ENCODE results near the gene NKTR.

The NKTR gene

GRCh38 chr3:42640771-42641370 is 40.4 kb downstream of the NKTR start:
- peaks cover 94% of the 10 kb centered on the region for H3K36me3 ChIP-seq (ENCODE audit: insufficient read depth, low read length)
- H3K4me1 ChIP-seq (ENCODE audit: insufficient read depth, low read length), result no peaks in the 10 kb centered on the region
- H3K4me3 ChIP-seq (ENCODE audit: low read length), result no peak overlapping the region
- no peaks in the 10 kb centered on the region for H3K9me3 ChIP-seq (ENCODE audit: low read length)
- H3K27me3 ChIP-seq (ENCODE audit: insufficient read depth, low read length), result no peaks in the 10 kb centered on the region
- H2AFZ ChIP-seq (ENCODE audit: low read depth, low read length), result no peak overlapping the region

- Histone ChIP-seq H2AFZ (ENCODE audit: low read depth, low read length) (no peak overlapping the region), H3K27me3 (ENCODE audit: insufficient read depth, low read length) (no peaks in the 10 kb centered on the region), H3K9me3 (ENCODE audit: low read length) (no peaks in the 10 kb centered on the region), H3K4me1 (ENCODE audit: insufficient read depth, low read length) (peaks cover 14% of the 10 kb centered on the region), H3K36me3 (ENCODE audit: insufficient read depth, low read length) (peaks cover 50% of the 10 kb centered on the region), H3K4me3 (ENCODE audit: low read length) (no peak overlapping the region)
Measured at GRCh38 chr3:42647821-42648459, 47.5 kb downstream of the NKTR start.

GRCh38 chr3:42649006-42649405 is 48.5 kb downstream of the NKTR start:
- Histone ChIP-seq H3K4me1 (ENCODE audit: insufficient read depth, low read length) (peaks cover 24% of the 10 kb centered on the region), H3K4me3 (ENCODE audit: low read length) (no peak overlapping the region), H2AFZ (ENCODE audit: low read depth, low read length) (no peak overlapping the region), H3K27me3 (ENCODE audit: insufficient read depth, low read length) (no peaks in the 10 kb centered on the region), H3K9me3 (ENCODE audit: low read length) (no peaks in the 10 kb centered on the region), H3K36me3 (ENCODE audit: insufficient read depth, low read length) (peaks cover 39% of the 10 kb centered on the region)

- H3K4me1 ChIP-seq (ENCODE audit: insufficient read depth, low read length), result peaks cover 25% of the 10 kb centered on the region
- H3K9me3 ChIP-seq (ENCODE audit: low read length), result no peaks in the 10 kb centered on the region
- no peak overlapping the region for H2AFZ ChIP-seq (ENCODE audit: low read depth, low read length)
- no peak overlapping the region for H3K4me3 ChIP-seq (ENCODE audit: low read length)
- peaks cover 33% of the 10 kb centered on the region for H3K36me3 ChIP-seq (ENCODE audit: insufficient read depth, low read length)
- no peaks in the 10 kb centered on the region for H3K27me3 ChIP-seq (ENCODE audit: insufficient read depth, low read length)
Measured at GRCh38 chr3:42649783-42650182, 49.3 kb downstream of the NKTR start.

GRCh38 chr3:42651248-42652091 is 51.0 kb downstream of the NKTR start:
- H3K27me3 ChIP-seq (ENCODE audit: insufficient read depth, low read length), result no peaks in the 10 kb centered on the region
- peaks cover 16% of the 10 kb centered on the region for H3K36me3 ChIP-seq (ENCODE audit: insufficient read depth, low read length)
- H3K4me3 ChIP-seq (ENCODE audit: low read length), result no peak overlapping the region
- H3K4me1 ChIP-seq (ENCODE audit: insufficient read depth, low read length), result peaks cover 32% of the 10 kb centered on the region
- no peak overlapping the region for H2AFZ ChIP-seq (ENCODE audit: low read depth, low read length)
- no peaks in the 10 kb centered on the region for H3K9me3 ChIP-seq (ENCODE audit: low read length)

- H2AFZ ChIP-seq (ENCODE audit: low read depth, low read length), result no peak overlapping the region
- H3K4me3 ChIP-seq (ENCODE audit: low read length), result no peak overlapping the region
- H3K9me3 ChIP-seq (ENCODE audit: low read length), result no peaks in the 10 kb centered on the region
- H3K36me3 ChIP-seq (ENCODE audit: insufficient read depth, low read length), result peaks cover 9% of the 10 kb centered on the region
- H3K27me3 ChIP-seq (ENCODE audit: insufficient read depth, low read length), result no peaks in the 10 kb centered on the region
- H3K4me1 ChIP-seq (ENCODE audit: insufficient read depth, low read length), result peaks cover 27% of the 10 kb centered on the region
Measured at GRCh38 chr3:42652251-42652610, 51.7 kb downstream of the NKTR start.

- H2AFZ ChIP-seq (ENCODE audit: low read depth, low read length), result no peak overlapping the region
- peaks cover 25% of the 10 kb centered on the region for H3K4me1 ChIP-seq (ENCODE audit: insufficient read depth, low read length)
- no peak overlapping the region for H3K4me3 ChIP-seq (ENCODE audit: low read length)
- no peaks in the 10 kb centered on the region for H3K27me3 ChIP-seq (ENCODE audit: insufficient read depth, low read length)
- peaks cover 4% of the 10 kb centered on the region for H3K36me3 ChIP-seq (ENCODE audit: insufficient read depth, low read length)
- no peaks in the 10 kb centered on the region for H3K9me3 ChIP-seq (ENCODE audit: low read length)
Measured at GRCh38 chr3:42652611-42653302, 52.3 kb downstream of the NKTR start.

- peaks cover 25% of the 10 kb centered on the region for H3K4me1 ChIP-seq (ENCODE audit: insufficient read depth, low read length)
- H3K9me3 ChIP-seq (ENCODE audit: low read length), result no peaks in the 10 kb centered on the region
- H3K27me3 ChIP-seq (ENCODE audit: insufficient read depth, low read length), result no peaks in the 10 kb centered on the region
- H3K4me3 ChIP-seq (ENCODE audit: low read length), result peak overlapping the region; percentile 64
- peak overlapping the region; percentile 85 for H2AFZ ChIP-seq (ENCODE audit: low read depth, low read length)
- no peaks in the 10 kb centered on the region for H3K36me3 ChIP-seq (ENCODE audit: insufficient read depth, low read length)
Measured at GRCh38 chr3:42653303-42653559, 52.7 kb downstream of the NKTR start.

GRCh38 chr3:42653560-42654330 is 53.3 kb downstream of the NKTR start, which contains the start of gene ZBTB47:
Gene ZBTB47 (plus strand): TSS chr3:42653697. CDS start chr3:42658356, 4,659 bp downstream.
- Histone ChIP-seq H3K27me3 (ENCODE audit: insufficient read depth, low read length) (no peaks in the 10 kb centered on the region), H2AFZ (ENCODE audit: low read depth, low read length) (peak within 1 kb of the TSS; percentile 85), H3K4me1 (ENCODE audit: insufficient read depth, low read length) (peaks cover 25% of the 10 kb centered on the region), H3K9me3 (ENCODE audit: low read length) (no peaks in the 10 kb centered on the region), H3K4me3 (ENCODE audit: low read length) (peak within 1 kb of the TSS; percentile 64), H3K36me3 (ENCODE audit: insufficient read depth, low read length) (no peaks in the 10 kb centered on the region)

GRCh38 chr3:42654331-42655201 is 54.1 kb downstream of the NKTR start:
- peak overlapping the region; percentile 64 for H3K4me3 ChIP-seq (ENCODE audit: low read length)
- H3K4me1 ChIP-seq (ENCODE audit: insufficient read depth, low read length), result peaks cover 25% of the 10 kb centered on the region
- no peaks in the 10 kb centered on the region for H3K9me3 ChIP-seq (ENCODE audit: low read length)
- H3K36me3 ChIP-seq (ENCODE audit: insufficient read depth, low read length), result peaks cover under 1% of the 10 kb centered on the region
- H2AFZ ChIP-seq (ENCODE audit: low read depth, low read length), result peak overlapping the region; percentile 85
- no peaks in the 10 kb centered on the region for H3K27me3 ChIP-seq (ENCODE audit: insufficient read depth, low read length)

- Histone ChIP-seq H3K4me3 (ENCODE audit: low read length) (peak overlapping the region; percentile 64), H2AFZ (ENCODE audit: low read depth, low read length) (no peak overlapping the region), H3K4me1 (ENCODE audit: insufficient read depth, low read length) (peaks cover 25% of the 10 kb centered on the region), H3K27me3 (ENCODE audit: insufficient read depth, low read length) (no peaks in the 10 kb centered on the region), H3K36me3 (ENCODE audit: insufficient read depth, low read length) (peaks cover 3% of the 10 kb centered on the region), H3K9me3 (ENCODE audit: low read length) (no peaks in the 10 kb centered on the region)
Measured at GRCh38 chr3:42655331-42655888, 54.9 kb downstream of the NKTR start.
